Astrocyte (in vitro differentiated cells and primary cell): Measurements from ENCODE around the gene ST8SIA6.

ENCODE experiments used
- EZH2 ChIP-seq: IDR thresholded peaks from 2 replicates; pipeline ENCODE4 v1.6.1; 2012; ENCODE audit warnings: mild to moderate bottlenecking, low read length, inconsistent platforms; ENCODE audit not compliant: insufficient read depth
- TF ChIP-seq, protein P1 (sequence below): IDR thresholded peaks from 2 replicates; pipeline ENCODE4 v1.5.1; 2011; ENCODE audit warnings: low read depth, mild to moderate bottlenecking, inconsistent platforms, low read length, moderate library complexity; ENCODE audit not compliant: insufficient read depth

DNA sequence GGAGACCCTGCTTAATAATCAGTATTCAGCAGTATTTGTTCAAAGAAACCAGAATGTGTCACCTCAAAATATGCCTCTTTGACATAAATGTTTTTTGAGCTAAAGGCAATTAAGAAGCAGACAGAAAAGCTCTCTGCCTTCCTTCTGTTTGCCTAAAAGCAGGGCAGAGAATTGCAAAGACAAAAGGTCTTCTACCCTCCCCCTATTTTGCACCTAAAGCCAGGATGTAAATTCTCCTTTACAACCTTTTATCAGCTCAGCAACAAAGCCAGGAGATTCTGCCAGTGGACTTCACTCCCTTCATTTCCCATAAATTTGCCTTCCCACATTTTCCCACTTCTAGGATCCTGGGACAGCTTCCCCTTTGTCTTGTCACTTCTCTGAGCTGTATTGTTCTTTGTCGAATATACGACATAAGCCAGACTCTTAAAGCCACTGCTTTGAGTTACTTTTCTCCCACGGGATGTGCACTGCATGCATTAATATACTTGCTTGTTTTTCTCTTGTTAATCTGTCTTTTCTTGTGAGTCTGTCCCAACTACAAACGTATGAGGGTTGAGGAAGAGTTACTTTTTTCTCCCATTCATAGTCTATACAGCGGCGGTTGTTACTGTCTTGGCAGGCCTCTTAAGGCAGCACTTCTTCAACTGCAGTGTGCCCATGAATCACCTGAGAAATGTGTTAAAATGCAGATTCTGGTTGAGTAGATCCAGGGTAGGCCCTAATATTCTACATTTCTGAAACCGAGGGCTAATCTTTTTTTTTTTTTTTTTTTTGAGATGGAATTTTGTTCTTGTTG, 48.2 kb downstream of the ST8SIA6 start:
- TF ChIP-seq, protein P1, sequence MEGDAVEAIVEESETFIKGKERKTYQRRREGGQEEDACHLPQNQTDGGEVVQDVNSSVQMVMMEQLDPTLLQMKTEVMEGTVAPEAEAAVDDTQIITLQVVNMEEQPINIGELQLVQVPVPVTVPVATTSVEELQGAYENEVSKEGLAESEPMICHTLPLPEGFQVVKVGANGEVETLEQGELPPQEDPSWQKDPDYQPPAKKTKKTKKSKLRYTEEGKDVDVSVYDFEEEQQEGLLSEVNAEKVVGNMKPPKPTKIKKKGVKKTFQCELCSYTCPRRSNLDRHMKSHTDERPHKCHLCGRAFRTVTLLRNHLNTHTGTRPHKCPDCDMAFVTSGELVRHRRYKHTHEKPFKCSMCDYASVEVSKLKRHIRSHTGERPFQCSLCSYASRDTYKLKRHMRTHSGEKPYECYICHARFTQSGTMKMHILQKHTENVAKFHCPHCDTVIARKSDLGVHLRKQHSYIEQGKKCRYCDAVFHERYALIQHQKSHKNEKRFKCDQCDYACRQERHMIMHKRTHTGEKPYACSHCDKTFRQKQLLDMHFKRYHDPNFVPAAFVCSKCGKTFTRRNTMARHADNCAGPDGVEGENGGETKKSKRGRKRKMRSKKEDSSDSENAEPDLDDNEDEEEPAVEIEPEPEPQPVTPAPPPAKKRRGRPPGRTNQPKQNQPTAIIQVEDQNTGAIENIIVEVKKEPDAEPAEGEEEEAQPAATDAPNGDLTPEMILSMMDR: no peak
- TF ChIP-seq EZH2: no peak
